Measurements from ENCODE around the gene RSPO4.

DNA sequence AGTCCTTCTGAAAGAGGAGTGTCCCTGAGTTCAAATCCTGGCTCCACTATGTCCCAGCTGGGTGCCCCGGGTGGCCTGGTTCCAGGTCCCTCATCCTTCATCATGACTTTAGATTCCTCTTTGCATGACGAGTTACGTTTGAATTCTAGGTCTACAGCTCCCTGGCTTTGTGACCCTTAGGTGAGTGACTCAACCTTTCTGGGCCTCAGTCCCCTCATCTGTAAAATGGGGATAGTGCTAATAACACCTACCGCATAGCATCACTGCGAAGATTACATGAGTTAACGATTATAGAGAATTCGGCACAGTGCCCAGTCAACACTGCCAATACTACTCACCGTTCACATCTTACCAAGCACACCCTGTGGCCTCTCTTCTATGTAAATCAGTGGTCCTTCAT is 39.4 kb downstream of the RSPO4 start:
- TF ChIP-seq, protein P1, sequence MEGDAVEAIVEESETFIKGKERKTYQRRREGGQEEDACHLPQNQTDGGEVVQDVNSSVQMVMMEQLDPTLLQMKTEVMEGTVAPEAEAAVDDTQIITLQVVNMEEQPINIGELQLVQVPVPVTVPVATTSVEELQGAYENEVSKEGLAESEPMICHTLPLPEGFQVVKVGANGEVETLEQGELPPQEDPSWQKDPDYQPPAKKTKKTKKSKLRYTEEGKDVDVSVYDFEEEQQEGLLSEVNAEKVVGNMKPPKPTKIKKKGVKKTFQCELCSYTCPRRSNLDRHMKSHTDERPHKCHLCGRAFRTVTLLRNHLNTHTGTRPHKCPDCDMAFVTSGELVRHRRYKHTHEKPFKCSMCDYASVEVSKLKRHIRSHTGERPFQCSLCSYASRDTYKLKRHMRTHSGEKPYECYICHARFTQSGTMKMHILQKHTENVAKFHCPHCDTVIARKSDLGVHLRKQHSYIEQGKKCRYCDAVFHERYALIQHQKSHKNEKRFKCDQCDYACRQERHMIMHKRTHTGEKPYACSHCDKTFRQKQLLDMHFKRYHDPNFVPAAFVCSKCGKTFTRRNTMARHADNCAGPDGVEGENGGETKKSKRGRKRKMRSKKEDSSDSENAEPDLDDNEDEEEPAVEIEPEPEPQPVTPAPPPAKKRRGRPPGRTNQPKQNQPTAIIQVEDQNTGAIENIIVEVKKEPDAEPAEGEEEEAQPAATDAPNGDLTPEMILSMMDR (conservative IDR thresholded peaks at IDR 0.05 in 1 of 2, IDR thresholded peaks at IDR 0.05 in 1 of 2; ENCODE audit: low read depth in 1 of 2, low read length in 2 of 2), result no peak
- no peak for TF ChIP-seq EZH2 (IDR thresholded peaks at IDR 0.05; ENCODE audit: low read length, missing control alignments)

All from fibroblast of lung (primary cell).